ENCODE data around the gene MRPS16.

The MRPS16 gene

GRCh38 chr10:73239908-73240307 lies 12.5 kb downstream of the MRPS16 start:
- no peak for DNase-seq (ENCODE audit: low read depth)

- DNase-seq (ENCODE audit: low read depth) = no peak
Measured at GRCh38 chr10:73238990-73239566, 13.4 kb downstream of the MRPS16 start.

GRCh38 chr10:73234695-73235094 lies 17.7 kb downstream of the MRPS16 start:
- no peak for DNase-seq (ENCODE audit: low read depth)

GRCh38 chr10:73233883-73234282 lies 18.6 kb downstream of the MRPS16 start:
- DNase-seq (ENCODE audit: low read depth) = no peak

- DNase-seq (ENCODE audit: low read depth) = no peak
Measured at GRCh38 chr10:73232887-73233286, 19.6 kb downstream of the MRPS16 start.

GRCh38 chr10:73229567-73229966 lies 22.9 kb downstream of the MRPS16 start:
- DNase-seq (ENCODE audit: low read depth) = no peak

- peak; percentile 78 for DNase-seq (ENCODE audit: low read depth)
Measured at GRCh38 chr10:73228247-73228646, 24.2 kb downstream of the MRPS16 start.

- no peak for DNase-seq (ENCODE audit: low read depth)
Measured at GRCh38 chr10:73226663-73227062, 25.8 kb downstream of the MRPS16 start.

- peak; percentile 53 for DNase-seq (ENCODE audit: low read depth)
Measured at GRCh38 chr10:73225518-73225917, 26.9 kb downstream of the MRPS16 start.

- no peak for DNase-seq (ENCODE audit: low read depth)
Measured at GRCh38 chr10:73220989-73221388, 31.5 kb downstream of the MRPS16 start.

- DNase-seq (ENCODE audit: low read depth) = no peak
Measured at GRCh38 chr10:73219384-73219783, 33.1 kb downstream of the MRPS16 start.

- peak; percentile 53 for DNase-seq (ENCODE audit: low read depth)
Measured at GRCh38 chr10:73218431-73219191, 33.8 kb downstream of the MRPS16 start.

GRCh38 chr10:73217628-73218027 lies 34.8 kb downstream of the MRPS16 start:
- DNase-seq (ENCODE audit: low read depth) = no peak

- no peak for DNase-seq (ENCODE audit: low read depth)
Measured at GRCh38 chr10:73215749-73216148, 36.7 kb downstream of the MRPS16 start.

- DNase-seq (ENCODE audit: low read depth) = no peak
Measured at GRCh38 chr10:73211106-73211811, 41.2 kb downstream of the MRPS16 start.

- DNase-seq (ENCODE audit: low read depth) = no peak
Measured at GRCh38 chr10:73210395-73211105, 41.9 kb downstream of the MRPS16 start.

GRCh38 chr10:73209705-73210104 lies 42.7 kb downstream of the MRPS16 start:
- DNase-seq (ENCODE audit: low read depth) = peak; percentile 41

- no peak for DNase-seq (ENCODE audit: low read depth)
Measured at GRCh38 chr10:73207883-73208282, 44.6 kb downstream of the MRPS16 start.

- no peak for DNase-seq (ENCODE audit: low read depth)
Measured at GRCh38 chr10:73206385-73206784, 46.1 kb downstream of the MRPS16 start.

- no peak for DNase-seq (ENCODE audit: low read depth)
Measured at GRCh38 chr10:73205890-73206289, 46.6 kb downstream of the MRPS16 start.

GRCh38 chr10:73205081-73205480 lies 47.4 kb downstream of the MRPS16 start:
- no peak for DNase-seq (ENCODE audit: low read depth)
